ENCODE results near the gene CCKAR.

CCKAR gene

GRCh38 chr4:26509681-26510333 is 19.5 kb upstream of the CCKAR start:
- H3K36me3 ChIP-seq (ENCODE audit: insufficient read depth, low read length) = no peaks in the 10 kb centered on the region
- H3K27me3 ChIP-seq (ENCODE audit: insufficient read depth, low read length, poor library complexity) = no peaks in the 10 kb centered on the region
- no peaks in the 10 kb centered on the region for H3K4me1 ChIP-seq (ENCODE audit: insufficient read depth, low read length)
- no peaks in the 10 kb centered on the region for H4K20me1 ChIP-seq (ENCODE audit: insufficient read depth, low read length)
- ATAC-seq (ENCODE audit: insufficient read depth, low read depth) (no peak), DNase-seq (no peak)
- H3K9ac ChIP-seq (ENCODE audit: low read depth, low read length) = no peak overlapping the region
- TF ChIP-seq EZH2 (IDR thresholded peaks at IDR 0.05; ENCODE audit: borderline replicate concordance, low read depth, low read length, severe bottlenecking) = no peak
- TF ChIP-seq, protein P1, sequence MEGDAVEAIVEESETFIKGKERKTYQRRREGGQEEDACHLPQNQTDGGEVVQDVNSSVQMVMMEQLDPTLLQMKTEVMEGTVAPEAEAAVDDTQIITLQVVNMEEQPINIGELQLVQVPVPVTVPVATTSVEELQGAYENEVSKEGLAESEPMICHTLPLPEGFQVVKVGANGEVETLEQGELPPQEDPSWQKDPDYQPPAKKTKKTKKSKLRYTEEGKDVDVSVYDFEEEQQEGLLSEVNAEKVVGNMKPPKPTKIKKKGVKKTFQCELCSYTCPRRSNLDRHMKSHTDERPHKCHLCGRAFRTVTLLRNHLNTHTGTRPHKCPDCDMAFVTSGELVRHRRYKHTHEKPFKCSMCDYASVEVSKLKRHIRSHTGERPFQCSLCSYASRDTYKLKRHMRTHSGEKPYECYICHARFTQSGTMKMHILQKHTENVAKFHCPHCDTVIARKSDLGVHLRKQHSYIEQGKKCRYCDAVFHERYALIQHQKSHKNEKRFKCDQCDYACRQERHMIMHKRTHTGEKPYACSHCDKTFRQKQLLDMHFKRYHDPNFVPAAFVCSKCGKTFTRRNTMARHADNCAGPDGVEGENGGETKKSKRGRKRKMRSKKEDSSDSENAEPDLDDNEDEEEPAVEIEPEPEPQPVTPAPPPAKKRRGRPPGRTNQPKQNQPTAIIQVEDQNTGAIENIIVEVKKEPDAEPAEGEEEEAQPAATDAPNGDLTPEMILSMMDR (IDR thresholded peaks at IDR 0.05; ENCODE audit: borderline replicate concordance, extremely low read depth, low read length, poor library complexity, severe bottlenecking) = no peak
- no peak overlapping the region for H2AFZ ChIP-seq (ENCODE audit: low read depth, low read length)
- H3K79me2 ChIP-seq (ENCODE audit: insufficient read depth, low read length) = no peaks in the 10 kb centered on the region
- H3K4me2 ChIP-seq (ENCODE audit: insufficient read depth, low read length) = no peak overlapping the region
- H3K4me3 ChIP-seq (ENCODE audit: low read depth in 1 of 2, low read length in 2 of 2) = no peak overlapping the region
- no peaks in the 10 kb centered on the region for H3K9me3 ChIP-seq (ENCODE audit: insufficient read depth, low read length, severe bottlenecking)
- no peak overlapping the region for H3K27ac ChIP-seq (ENCODE audit: low read length)

DNA sequence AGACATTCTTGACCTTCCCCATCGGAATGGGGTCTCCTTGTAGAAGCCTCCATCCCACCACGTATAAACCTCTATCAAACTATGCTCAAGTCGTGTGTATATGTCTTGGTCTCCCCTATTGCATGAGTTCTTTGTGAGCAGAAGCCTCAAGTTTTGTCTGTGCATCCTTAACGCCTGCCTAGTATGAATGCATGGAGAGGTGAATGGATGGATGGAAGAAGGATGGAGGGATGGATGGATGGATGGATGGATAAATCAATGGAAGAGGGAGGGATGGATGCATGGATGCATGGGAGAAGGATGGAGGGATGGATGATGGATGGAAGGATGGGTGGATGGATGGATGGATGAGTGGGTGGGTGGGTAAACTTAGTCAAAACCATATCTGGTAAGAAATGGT is 17.0 kb upstream of the CCKAR start:
- Histone ChIP-seq H3K27me3 (ENCODE audit: insufficient read depth, low read length, poor library complexity) (no peaks in the 10 kb centered on the region), H3K9ac (ENCODE audit: low read depth, low read length) (no peak overlapping the region), H3K4me3 (ENCODE audit: low read depth in 1 of 2, low read length in 2 of 2) (no peak overlapping the region), H3K4me2 (ENCODE audit: insufficient read depth, low read length) (no peak overlapping the region), H3K27ac (ENCODE audit: low read length) (no peak overlapping the region), H3K9me3 (ENCODE audit: insufficient read depth, low read length, severe bottlenecking) (no peaks in the 10 kb centered on the region), H3K4me1 (ENCODE audit: insufficient read depth, low read length) (no peaks in the 10 kb centered on the region), H3K36me3 (ENCODE audit: insufficient read depth, low read length) (no peaks in the 10 kb centered on the region), H3K79me2 (ENCODE audit: insufficient read depth, low read length) (no peaks in the 10 kb centered on the region), H4K20me1 (ENCODE audit: insufficient read depth, low read length) (no peaks in the 10 kb centered on the region), H2AFZ (ENCODE audit: low read depth, low read length) (no peak overlapping the region)
- TF ChIP-seq EZH2 (IDR thresholded peaks at IDR 0.05; ENCODE audit: borderline replicate concordance, low read depth, low read length, severe bottlenecking) = no peak
- TF ChIP-seq, protein P1 (IDR thresholded peaks at IDR 0.05; ENCODE audit: borderline replicate concordance, extremely low read depth, low read length, poor library complexity, severe bottlenecking) = no peak
- no peak for ATAC-seq (ENCODE audit: insufficient read depth, low read depth)
- no peak for DNase-seq

DNA sequence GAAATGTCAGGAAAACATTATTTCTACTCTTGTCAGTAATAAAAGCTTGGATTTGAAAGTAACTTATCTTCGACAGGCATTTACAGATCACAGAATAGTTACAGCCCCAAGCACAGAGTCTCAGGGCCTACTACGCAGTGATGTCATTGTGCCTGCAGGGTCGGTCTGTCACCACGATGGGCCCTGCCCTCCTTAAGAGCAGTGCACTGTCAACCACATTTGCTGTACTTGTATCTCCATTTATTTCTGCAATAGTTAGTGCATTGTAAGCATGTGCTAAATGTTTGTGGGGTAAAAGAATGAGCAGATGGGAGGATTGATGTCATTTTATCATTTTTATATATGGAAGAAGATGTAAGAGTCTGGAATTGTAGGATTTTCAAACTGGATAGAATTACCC is 13.6 kb upstream of the CCKAR start:
- Histone ChIP-seq H3K27me3 (ENCODE audit: insufficient read depth, low read length, poor library complexity) (no peaks in the 10 kb centered on the region), H3K36me3 (ENCODE audit: insufficient read depth, low read length) (no peaks in the 10 kb centered on the region), H3K4me1 (ENCODE audit: insufficient read depth, low read length) (no peaks in the 10 kb centered on the region), H4K20me1 (ENCODE audit: insufficient read depth, low read length) (no peaks in the 10 kb centered on the region), H2AFZ (ENCODE audit: low read depth, low read length) (no peak overlapping the region), H3K4me2 (ENCODE audit: insufficient read depth, low read length) (no peak overlapping the region), H3K79me2 (ENCODE audit: insufficient read depth, low read length) (no peaks in the 10 kb centered on the region), H3K9me3 (ENCODE audit: insufficient read depth, low read length, severe bottlenecking) (no peaks in the 10 kb centered on the region), H3K4me3 (ENCODE audit: low read depth in 1 of 2, low read length in 2 of 2) (no peak overlapping the region), H3K27ac (ENCODE audit: low read length) (no peak overlapping the region), H3K9ac (ENCODE audit: low read depth, low read length) (no peak overlapping the region)
- no peak for ATAC-seq (ENCODE audit: insufficient read depth, low read depth)
- no peak for TF ChIP-seq EZH2 (IDR thresholded peaks at IDR 0.05; ENCODE audit: borderline replicate concordance, low read depth, low read length, severe bottlenecking)
- TF ChIP-seq, protein P1 (IDR thresholded peaks at IDR 0.05; ENCODE audit: borderline replicate concordance, extremely low read depth, low read length, poor library complexity, severe bottlenecking) = no peak
- DNase-seq = no peak
